ENCODE results near the gene TECRL.
A peak's percentile ranks its signal among the peaks of the same experiment; 100 is the strongest.

The TECRL gene

GRCh38 chr4:64326507-64326906 is 82.7 kb downstream of the TECRL start:
- no peak for DNase-seq

GRCh38 chr4:64306255-64306565 is 103.0 kb downstream of the TECRL start:
- DNase-seq: no peak

- DNase-seq: no peak
Measured at GRCh38 chr4:64305565-64306254, 103.5 kb downstream of the TECRL start.

GRCh38 chr4:64272432-64272831 is 136.8 kb downstream of the TECRL start:
- no peak for DNase-seq

- DNase-seq: no peak
Measured at GRCh38 chr4:64271601-64272081, 137.6 kb downstream of the TECRL start.

- no peak for DNase-seq
Measured at GRCh38 chr4:64266669-64267068, 142.6 kb downstream of the TECRL start.

- DNase-seq: no peak
Measured at GRCh38 chr4:64266263-64266662, 143.0 kb downstream of the TECRL start.

- DNase-seq: no peak
Measured at GRCh38 chr4:64251781-64252180, 157.5 kb downstream of the TECRL start.

GRCh38 chr4:64250488-64250887 is 158.8 kb downstream of the TECRL start:
- DNase-seq: no peak

- no peak for DNase-seq
Measured at GRCh38 chr4:64250061-64250460, 159.2 kb downstream of the TECRL start.

GRCh38 chr4:64248186-64248585 is 161.1 kb downstream of the TECRL start:
- no peak for DNase-seq

- peak; percentile 1 for DNase-seq
Measured at GRCh38 chr4:64230709-64231310, 178.4 kb downstream of the TECRL start.

Measured in fibroblast of skin of right quadriceps (primary cell).